Measurements from ENCODE around the gene CDK7.
A peak's percentile ranks its signal among the peaks of the same experiment; 100 is the strongest.

CDK7 gene

GRCh38 chr5:69292306-69292705 lies 57.6 kb downstream of the CDK7 start:
- TF ChIP-seq CTCF (conservative IDR thresholded peaks at IDR 0.05; ENCODE audit: low read depth, low read length), result no peak
- no peak overlapping the region for H3K4me3 ChIP-seq (ENCODE audit: low read depth, low read length)
- no peak for DNase-seq (ENCODE audit: low read depth)

GRCh38 chr5:69293882-69294281 lies 59.2 kb downstream of the CDK7 start:
- H3K4me3 ChIP-seq (ENCODE audit: low read depth, low read length), result no peak overlapping the region
- DNase-seq (ENCODE audit: low read depth), result no peak
- no peak for TF ChIP-seq CTCF (conservative IDR thresholded peaks at IDR 0.05; ENCODE audit: low read depth, low read length)

GRCh38 chr5:69295088-69295754 lies 60.5 kb downstream of the CDK7 start:
- TF ChIP-seq CTCF (conservative IDR thresholded peaks at IDR 0.05; ENCODE audit: low read depth, low read length), result no peak

GRCh38 chr5:69299625-69300024 lies 64.9 kb downstream of the CDK7 start:
- H3K4me3 ChIP-seq (ENCODE audit: low read depth, low read length), result no peak overlapping the region
- no peak for TF ChIP-seq CTCF (conservative IDR thresholded peaks at IDR 0.05; ENCODE audit: low read depth, low read length)

More at GRCh38 chr5:69295088-69295754, 60.5 kb downstream of the CDK7 start:
- H3K4me3 ChIP-seq (ENCODE audit: low read depth, low read length), result no peak overlapping the region
- DNase-seq (ENCODE audit: low read depth), result peak; percentile 61

GRCh38 chr5:69300537-69301203 lies 66.0 kb downstream of the CDK7 start:
- TF ChIP-seq CTCF (conservative IDR thresholded peaks at IDR 0.05; ENCODE audit: low read depth, low read length), result no peak
- DNase-seq (ENCODE audit: low read depth), result peak; percentile 54
- no peak overlapping the region for H3K4me3 ChIP-seq (ENCODE audit: low read depth, low read length)

More at GRCh38 chr5:69299625-69300024, 64.9 kb downstream of the CDK7 start:
- DNase-seq (ENCODE audit: low read depth), result no peak

GRCh38 chr5:69305512-69305911 lies 70.8 kb downstream of the CDK7 start:
- TF ChIP-seq CTCF (conservative IDR thresholded peaks at IDR 0.05; ENCODE audit: low read depth, low read length), result no peak
- no peak for DNase-seq (ENCODE audit: low read depth)
- no peak overlapping the region for H3K4me3 ChIP-seq (ENCODE audit: low read depth, low read length)

All from choroid plexus epithelial cell (primary cell).